Jurkat, Clone E6-1 (cell line): ENCODE measurements around the gene GNG7.
"Not testable (repeated sequence)": the region's sequence is repeated elsewhere in the genome, so short reads cannot be mapped to it uniquely, and the experiment has no call there.

ENCODE experiments used
- DNase-seq: peaks from one replicate; pipeline ENCODE4 v3.0.0-alpha.2; 2011; ENCODE audit warnings: low read depth, low spot score
- H3K4me3 ChIP-seq: 2 replicates; pipeline ENCODE4 v1.5.1; 2011; ENCODE audit warnings: mild to moderate bottlenecking, low read length, control low read depth, moderate library complexity

Gene GNG7

DNA sequence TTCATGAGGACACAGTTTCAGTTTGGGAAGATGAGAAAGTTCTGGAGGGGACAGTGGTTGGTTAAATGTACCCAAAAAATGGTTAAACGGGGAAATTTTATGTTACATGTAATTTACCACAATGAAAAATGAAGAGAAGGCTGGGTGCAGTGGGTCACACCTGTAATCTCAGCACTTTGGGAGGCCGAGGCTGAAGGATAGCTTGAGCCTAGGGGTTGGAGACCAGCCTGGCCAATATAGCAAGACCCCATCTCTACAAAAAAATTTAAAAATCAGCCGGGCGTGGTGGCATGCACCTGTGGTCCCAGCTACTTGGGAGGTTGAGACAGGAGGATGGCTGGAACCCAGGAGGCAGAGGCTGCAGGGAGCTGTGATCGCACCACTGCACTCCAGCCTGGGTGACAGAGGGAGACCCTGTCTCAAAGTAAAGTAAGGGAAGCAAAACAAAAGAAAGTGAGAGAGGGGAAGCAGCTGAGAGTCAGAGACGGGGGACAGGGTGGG lies 17.2 kb downstream of the GNG7 start:
- H3K4me3 ChIP-seq, result no peak overlapping the region
- no peak for DNase-seq

DNA sequence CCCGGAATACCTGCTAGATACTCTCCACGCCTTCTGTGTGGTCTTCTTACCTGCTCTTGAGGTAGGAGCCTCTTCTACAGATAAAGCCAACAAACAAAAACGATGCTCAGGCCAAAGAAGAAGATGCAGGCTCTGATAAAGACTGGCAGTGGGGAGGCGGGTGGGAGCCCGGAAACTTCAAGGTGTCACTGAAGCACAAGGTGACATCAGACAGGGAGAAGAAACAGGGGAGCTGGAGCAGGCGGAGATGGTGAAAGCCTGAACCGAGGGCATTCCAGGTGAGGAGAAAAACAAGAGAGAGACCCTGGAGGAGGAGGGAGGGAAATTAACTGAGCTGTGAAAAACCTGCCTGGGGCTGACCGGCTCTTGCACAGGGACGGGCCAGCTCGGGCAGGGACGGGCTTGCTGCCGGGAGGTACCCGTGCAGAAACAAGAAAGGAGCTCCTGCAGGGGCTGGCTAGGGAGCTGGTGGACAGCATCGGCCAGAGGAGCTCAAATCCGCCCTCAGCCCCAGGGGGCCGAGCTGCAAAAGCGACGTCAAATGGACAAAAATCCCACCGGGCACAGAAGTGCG lies 19.0 kb downstream of the GNG7 start:
- no peak for DNase-seq
- H3K4me3 ChIP-seq, result no peak overlapping the region

DNA sequence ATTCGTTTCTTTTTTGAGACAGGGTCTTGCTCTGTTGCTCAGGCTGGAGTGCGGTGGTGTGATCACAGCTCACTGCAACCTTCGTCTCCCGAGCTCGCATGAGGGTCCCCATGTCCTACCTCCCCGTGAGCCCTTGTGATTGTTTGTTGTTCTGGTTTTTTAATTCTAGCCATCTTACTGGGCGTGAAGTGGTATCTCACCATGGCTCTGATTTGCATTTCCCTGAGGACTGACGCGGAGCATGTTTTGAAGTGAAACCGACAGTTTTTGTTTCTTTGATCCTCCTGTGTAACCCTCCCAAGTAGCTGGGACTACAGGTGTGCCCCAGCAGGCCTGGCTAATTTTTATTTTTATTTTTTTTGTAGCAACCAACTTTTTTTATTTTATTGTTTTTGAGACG lies 21.7 kb downstream of the GNG7 start:
- no peak for DNase-seq
- no peak overlapping the region for H3K4me3 ChIP-seq

DNA sequence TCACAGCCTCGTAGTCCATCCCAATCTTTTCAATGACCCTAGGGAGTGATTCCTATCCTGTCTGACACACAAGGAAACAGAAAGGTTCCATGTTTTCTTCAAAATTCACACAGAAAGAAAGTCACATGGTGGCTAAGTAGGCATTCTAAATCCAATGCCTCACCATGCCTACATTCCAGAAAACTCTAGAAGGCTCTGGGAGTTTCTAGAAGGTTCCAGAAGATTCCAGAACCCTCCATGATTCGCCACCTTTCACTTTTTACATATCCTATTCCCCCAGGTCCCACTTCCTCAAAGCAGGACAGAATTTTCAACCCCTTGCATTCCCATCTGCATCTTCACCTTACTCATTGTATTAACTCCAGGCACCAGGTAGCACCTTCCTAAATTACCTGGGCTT lies 23.1 kb downstream of the GNG7 start:
- H3K4me3 ChIP-seq, result no peak overlapping the region

DNA sequence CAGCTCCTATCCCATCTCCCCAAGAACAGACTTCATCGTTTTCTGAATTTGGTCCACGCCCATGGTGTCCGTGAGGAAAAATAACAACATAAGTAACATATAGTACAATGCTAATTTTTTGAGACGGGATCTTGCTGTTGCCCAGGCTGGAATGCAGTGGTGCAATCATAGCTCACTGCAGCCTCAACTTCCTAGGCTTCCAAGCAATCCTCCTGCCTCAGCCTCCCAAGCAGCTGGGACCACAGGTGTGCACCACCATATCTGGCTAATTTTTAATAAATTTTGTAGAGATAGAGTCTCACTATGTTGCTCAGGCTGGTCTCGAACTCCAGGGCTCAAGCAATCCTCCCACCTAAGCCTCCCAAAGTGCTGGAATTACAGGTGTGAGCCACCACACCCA lies 23.5 kb downstream of the GNG7 start:
- H3K4me3 ChIP-seq, DNase-seq: not testable (repeated sequence)

More for the DNA sequence above, 23.1 kb downstream of the GNG7 start:
- DNase-seq, result no peak

DNA sequence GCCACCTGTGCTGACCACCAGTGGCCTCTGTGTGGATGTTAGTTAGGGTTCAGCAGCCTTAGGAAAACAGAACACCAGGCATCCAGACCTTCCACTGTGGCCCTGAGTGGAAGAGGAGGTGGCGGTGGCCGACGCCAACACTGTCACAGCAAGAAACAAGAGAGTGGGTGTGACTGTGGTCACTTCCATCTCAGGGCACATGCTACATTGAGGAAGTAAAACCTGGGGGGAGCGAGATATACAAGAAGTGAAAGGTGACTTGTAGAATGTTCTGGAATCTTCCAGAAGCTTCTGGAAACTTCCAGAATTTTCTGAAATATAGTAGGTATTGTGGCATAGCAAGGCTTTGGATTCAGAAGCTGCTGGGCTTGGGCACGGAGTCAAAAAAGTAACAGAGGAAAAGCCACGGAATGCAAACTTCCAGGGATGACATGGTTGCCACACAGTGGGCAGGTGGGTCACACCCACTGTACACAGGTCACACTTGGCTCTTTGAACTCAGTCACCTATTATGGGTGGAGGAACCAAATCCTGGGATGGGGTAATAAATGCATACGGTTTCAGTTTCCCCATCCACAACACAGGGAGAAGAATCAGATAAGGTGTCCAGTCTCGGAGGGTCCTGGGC lies 24.3 kb downstream of the GNG7 start:
- no peak overlapping the region for H3K4me3 ChIP-seq
- no peak for DNase-seq

DNA sequence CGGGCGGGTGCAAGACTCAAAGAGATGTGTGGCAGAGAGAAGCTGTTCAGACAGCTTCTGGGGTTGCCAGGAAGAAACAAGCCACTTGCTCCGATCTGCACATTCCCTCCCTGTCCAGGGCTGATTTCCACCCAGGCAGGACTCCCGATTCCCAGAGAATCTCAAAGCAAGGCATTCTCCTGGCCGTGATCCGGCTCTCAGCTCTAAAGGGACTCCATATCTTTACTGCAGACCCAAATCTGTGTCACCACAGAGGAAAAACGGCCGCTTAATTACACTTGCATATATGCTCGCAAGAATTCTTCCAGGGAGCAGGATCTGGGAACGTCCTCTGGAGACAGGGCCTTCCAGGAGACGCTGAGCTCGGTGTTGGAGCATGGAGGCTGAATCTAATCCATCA lies 25.7 kb downstream of the GNG7 start:
- no peak overlapping the region for H3K4me3 ChIP-seq
- no peak for DNase-seq

DNA sequence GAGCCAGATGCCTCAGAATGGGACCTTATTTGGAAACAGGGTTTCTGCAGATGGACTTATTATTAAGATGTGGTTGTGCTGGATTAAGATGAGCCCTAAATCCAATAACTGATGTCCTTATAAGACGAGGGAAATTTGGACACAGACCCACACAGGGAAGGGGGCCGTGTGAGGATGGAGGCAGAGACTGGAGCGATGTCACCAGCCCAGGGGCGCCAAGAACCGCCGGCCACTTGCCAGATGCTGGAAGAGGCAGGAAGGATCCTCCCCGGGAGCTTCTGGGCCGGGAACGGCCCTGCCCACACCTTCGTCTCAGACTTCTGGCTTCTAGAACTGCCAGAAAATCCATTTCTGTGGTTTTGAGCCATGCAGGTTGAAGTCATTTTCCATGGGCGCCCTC lies 26.6 kb downstream of the GNG7 start:
- no peak overlapping the region for H3K4me3 ChIP-seq
- no peak for DNase-seq

DNA sequence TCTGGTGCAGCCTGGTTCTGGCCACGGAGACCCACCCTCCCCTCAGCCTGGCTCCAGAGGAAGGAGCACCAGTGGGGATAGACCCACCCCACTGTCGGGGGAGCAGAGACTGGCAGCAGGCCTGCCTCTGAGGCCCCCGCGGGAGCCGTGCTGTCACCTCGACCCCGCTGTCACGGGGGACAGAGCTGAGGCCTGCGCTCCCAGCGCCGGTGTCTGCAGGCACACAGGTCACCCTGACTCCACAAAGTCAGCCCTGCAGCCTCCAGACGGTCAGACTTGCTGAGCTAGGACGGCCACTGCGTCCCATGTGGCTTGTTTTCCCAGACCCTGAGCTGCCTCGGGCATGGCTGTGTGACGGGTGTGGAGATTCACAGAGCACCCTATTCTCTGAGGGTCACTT lies 32.3 kb downstream of the GNG7 start:
- no peak for DNase-seq
- H3K4me3 ChIP-seq, result no peak overlapping the region

DNA sequence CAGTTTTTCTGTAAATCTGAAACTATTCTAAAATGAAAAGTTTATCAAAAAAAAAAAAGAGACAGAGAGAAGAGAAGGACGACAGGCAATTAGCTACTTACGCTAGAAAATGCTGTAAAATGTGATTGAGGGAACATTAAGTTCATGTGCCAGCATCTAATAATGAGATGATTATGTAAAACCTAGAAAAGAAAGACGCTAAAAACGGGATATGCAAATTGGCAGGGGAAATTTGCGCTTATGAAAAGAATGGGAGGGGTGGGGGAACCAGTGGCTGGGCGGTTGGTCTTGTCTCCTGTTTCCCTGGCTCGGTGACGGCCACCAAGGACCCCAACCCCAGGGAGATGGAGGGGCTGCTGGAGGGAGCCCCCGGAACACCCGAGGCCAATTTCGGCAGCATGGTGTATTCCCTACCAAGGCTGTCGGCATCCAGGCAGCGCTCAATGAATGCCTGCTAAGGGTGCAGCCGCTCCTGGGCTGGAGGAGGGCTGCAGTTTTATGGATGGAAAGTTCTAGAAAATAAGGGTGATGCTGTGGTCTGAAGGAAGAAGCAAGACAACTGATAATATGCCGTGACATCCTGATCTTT lies 34.2 kb downstream of the GNG7 start:
- no peak overlapping the region for H3K4me3 ChIP-seq
- DNase-seq, result no peak

DNA sequence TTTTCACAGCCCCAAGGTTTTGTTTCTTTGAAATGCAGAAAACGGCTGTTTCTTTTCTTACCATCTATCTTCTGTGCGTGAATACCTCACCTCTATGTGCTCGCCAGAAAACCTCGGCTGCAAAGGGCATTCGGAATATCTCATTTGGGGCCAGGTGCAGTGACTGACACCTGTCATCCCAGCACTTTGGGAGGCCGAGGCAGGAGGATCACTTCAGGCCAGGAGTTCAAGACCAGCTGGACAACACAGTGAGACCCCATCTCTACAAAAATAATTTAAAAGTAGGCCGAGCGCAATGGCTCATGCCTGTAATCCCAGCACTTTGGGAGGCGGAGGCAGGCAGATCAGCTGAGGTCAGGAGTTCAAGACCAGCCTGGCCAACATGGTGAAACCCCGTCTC lies 35.1 kb downstream of the GNG7 start:
- DNase-seq, H3K4me3 ChIP-seq: not testable (repeated sequence)

DNA sequence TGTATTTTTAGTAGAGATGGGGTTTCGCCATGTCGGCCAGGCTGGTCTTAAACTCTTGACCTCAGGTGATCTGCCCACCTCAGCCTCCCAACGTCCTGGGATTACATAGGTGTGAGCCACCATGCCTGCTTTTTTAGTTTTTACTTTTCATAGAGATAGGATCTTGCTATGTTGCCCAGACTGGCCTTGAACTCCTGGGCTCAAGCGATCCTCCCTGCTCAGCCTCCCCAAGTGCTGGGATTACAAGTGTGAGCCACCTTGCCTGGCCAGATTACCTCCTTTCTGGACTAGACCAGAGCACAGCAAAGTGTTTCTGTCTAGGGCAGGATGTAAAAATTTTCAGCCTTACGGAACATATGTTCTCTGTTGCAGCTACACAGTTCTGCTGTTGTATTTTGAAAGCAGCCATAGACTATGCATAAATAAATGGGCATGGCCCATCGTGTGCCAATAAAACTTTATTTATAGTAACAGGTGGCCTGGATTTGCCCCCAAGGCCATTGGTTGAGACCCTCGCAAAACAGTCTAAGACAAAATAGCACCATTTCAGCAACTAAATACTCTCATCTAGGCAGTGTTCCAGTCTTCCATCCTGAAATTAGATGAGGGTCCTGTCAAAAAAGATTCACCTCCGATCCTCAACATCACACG lies 36.0 kb downstream of the GNG7 start:
- no peak for DNase-seq
- H3K4me3 ChIP-seq, result no peak overlapping the region

DNA sequence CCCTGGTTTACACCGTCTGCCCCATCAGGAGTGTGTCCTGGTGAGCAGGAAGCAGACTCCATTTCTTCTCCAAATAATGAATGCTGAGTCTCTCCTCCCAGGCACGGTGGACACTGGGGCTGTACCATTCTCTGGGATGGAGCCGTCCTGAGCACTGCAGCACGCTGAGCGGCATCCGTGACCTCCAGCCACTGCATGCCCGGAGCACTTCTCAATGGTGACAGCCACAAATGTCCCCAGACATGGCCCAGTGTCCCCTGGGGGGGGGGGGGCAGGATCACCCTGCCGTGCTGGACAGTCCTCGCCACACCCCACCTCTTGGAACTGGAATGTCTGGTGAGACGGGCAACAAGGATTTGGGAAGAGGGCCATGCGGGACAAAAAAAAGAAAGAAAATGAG lies 37.4 kb downstream of the GNG7 start:
- H3K4me3 ChIP-seq, result no peak overlapping the region
- no peak for DNase-seq

DNA sequence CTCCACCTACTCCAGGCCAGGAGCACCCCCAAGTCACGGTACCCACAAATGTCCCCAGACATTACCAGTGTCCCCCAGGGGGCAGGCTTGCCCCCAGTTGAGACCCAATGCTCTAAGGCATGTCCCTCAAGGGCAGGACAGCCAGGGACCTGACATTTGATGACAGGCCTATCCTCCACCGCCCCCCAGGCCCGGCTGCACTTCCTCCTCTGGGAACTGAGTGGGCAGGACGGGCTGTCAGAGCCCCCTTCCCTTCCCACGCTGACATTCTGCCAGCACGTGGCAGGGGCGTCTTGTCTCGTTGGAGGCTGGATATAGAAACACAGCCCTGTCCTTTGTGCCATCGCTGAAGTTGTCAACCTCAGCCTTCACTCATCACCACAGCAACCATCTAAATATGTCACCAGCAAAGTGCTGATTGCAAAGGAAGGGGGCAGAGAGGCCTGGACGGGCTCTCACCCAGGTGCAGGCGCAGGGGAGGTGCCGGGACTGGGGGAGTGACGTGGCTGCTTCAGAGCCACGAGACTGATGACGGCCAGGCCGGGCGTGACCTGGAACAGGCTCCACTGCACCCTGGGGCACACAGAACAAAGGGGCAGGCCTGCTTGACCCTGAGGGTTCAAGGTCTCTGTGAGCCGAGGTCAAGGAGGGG lies 38.4 kb downstream of the GNG7 start:
- no peak for DNase-seq
- no peak overlapping the region for H3K4me3 ChIP-seq

DNA sequence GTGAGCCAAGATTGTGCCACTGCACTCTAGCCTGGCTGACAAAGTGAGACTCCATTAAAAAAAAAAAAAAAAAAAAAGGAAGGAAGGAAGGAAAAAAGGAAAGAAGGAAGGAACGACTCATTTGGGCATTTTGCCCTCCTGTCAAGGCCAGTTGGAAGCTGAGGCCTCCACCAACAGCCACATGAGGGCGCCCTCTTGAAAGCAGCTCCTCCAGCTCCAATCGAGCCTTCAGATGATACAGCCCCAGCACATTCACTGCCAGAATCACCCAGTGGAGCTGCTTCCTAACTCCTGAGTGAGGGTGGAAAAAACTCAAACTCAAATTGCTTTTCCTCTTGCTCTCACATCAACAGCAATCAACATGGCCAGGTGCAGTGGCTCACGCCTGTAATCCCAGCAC lies 40.9 kb downstream of the GNG7 start:
- no peak for DNase-seq
- no peak overlapping the region for H3K4me3 ChIP-seq

DNA sequence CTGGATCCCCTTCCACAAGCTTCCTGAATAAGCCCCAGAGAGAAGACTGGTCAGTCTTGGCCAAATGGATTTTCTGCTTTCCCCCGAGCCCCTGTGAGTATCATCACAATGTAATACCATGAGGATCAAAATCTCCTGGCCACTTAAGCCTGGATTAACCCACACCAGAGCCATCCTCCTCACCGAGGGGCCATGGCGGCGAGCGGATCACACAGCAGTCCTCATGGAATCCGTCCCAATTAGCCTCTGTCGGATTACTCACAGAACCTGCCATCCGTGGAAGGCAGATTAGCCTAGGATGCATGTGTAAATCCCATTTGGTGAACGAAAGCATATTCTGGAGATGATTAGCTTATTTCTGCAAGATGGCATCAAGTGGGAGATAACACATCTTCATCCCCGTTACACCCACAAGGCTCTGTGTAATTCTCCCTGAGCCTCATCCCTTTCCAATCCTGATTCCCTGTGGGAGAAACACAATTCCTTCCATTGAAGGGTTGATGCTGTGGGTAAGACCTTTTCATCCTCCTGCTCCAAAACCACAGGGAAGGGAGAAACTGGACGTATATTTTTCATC lies 42.5 kb downstream of the GNG7 start:
- DNase-seq, result no peak
- no peak overlapping the region for H3K4me3 ChIP-seq

DNA sequence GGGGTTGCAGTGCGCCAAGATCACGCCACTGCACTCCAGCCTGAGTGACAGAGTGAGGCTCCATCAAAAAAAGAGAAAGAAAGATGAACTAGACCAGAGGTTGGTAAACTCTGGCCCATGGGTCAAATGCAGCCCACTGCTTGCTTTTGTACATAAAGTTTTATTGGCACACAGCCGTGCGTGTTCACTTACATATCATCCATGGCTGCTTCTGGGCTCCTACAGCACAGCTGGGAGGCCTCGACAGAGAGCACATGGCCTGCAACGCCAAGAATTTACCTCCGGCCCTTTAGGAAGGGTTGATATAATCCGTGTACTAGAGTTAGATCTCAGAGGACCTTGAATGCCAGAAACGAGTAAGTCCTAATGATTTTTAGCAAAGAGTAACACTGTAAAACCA lies 46.0 kb downstream of the GNG7 start:
- DNase-seq, result no peak
- no peak overlapping the region for H3K4me3 ChIP-seq

DNA sequence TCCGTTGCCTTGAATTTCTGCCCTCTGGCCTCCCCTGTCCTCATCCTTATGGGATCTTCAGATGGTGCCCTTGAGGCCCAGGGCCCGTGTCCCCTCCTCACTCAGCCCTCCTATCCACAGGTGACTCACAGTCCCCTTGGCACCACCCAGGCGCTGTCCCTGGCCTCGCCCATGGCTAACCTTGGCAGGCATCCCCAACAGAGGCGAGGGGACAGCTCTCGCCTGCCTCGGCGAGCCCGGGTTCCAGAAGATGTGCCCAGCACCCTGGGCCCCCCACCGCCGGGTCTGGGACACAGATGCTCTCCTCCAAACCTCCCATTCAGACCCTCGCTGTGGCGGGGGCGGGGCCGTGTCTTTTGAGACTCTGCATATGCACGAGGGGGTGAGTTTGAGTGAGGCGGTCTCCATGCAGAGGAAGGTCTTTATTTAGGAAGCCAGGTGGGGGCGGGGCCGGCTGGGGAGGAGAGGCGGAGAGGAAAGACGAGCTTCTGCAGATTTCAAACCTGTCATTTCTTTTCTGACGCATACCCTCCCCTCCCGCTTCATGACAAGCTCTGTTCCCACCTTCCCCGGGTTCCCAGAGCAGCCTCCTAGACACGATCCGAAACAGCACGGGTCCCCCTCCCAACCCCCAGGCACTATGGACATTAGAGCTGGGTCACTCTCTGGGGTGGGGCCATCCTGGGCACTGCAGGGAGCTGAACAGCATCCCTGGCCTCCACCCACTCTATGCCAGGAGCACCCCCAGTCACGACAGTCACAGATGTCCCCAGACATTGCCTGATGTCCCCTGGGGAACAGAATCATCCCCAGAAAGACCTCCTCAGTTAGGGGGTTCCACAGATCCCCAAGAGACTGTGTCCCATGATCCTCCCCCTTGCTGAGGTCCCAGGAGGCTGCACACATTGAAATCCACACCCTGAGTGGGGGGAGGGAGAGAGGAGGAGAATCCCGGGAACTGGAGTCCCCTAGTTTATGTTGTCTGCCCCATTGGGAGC lies 48.5 kb downstream of the GNG7 start:
- no peak overlapping the region for H3K4me3 ChIP-seq

More for the DNA sequence above, 48.5 kb downstream of the GNG7 start:
- DNase-seq, result no peak
